GM12872 (cell line): Measurements from ENCODE around the gene GET3.

Experiments used
- TF ChIP-seq, protein P1 (sequence below): IDR thresholded peaks from 3 replicates; pipeline ENCODE4 v1.5.1; 2011; ENCODE audit warnings: low read depth, mild to moderate bottlenecking, low read length, moderate library complexity; ENCODE audit not compliant: insufficient read depth

GET3 gene

DNA sequence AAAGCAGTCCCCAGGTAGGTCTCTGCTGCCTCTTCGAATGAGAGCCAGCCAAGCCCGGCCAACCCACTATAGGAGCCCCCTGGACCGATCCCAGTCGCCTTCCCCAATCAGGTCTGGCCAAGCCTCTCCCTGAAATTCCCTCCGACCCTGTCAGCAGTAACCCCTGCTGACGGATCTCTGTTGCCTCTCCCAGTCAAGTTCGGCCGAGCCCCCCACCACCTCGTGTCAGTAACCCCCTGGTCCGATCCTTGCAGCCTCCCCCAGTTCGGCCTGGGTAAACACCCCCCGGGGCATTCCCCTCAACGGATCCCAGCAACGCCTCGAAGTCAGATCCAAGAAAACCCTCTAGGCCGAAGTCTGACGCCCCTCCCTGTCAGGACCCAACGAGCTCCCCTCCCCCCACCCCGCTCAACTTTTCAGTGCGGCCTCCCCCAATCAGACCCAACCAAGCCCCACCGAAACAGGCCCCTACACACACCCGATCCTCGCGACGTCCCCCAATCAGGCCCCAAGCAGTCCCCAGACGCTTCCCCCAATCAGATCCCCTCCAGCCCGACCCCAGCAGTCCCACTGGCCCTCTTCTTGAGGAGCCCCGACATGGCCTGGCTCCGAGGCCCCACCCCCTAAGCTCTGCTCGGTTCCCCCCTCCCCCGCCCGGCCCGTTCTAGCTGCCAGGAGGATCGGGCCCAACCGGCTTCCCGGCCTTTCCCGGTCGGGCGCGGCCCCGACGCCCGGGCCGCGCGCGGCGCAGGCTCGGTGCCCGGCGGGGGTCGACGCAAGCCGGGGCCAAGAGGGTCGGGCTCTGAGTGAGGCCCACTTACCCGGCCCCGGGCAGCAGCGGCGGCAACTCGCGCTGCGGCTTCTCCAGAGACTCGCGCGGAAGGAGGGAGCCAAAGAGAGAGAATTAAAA lies 15.4 kb upstream of the GET3 start:
- TF ChIP-seq, protein P1, sequence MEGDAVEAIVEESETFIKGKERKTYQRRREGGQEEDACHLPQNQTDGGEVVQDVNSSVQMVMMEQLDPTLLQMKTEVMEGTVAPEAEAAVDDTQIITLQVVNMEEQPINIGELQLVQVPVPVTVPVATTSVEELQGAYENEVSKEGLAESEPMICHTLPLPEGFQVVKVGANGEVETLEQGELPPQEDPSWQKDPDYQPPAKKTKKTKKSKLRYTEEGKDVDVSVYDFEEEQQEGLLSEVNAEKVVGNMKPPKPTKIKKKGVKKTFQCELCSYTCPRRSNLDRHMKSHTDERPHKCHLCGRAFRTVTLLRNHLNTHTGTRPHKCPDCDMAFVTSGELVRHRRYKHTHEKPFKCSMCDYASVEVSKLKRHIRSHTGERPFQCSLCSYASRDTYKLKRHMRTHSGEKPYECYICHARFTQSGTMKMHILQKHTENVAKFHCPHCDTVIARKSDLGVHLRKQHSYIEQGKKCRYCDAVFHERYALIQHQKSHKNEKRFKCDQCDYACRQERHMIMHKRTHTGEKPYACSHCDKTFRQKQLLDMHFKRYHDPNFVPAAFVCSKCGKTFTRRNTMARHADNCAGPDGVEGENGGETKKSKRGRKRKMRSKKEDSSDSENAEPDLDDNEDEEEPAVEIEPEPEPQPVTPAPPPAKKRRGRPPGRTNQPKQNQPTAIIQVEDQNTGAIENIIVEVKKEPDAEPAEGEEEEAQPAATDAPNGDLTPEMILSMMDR: no peak

DNA sequence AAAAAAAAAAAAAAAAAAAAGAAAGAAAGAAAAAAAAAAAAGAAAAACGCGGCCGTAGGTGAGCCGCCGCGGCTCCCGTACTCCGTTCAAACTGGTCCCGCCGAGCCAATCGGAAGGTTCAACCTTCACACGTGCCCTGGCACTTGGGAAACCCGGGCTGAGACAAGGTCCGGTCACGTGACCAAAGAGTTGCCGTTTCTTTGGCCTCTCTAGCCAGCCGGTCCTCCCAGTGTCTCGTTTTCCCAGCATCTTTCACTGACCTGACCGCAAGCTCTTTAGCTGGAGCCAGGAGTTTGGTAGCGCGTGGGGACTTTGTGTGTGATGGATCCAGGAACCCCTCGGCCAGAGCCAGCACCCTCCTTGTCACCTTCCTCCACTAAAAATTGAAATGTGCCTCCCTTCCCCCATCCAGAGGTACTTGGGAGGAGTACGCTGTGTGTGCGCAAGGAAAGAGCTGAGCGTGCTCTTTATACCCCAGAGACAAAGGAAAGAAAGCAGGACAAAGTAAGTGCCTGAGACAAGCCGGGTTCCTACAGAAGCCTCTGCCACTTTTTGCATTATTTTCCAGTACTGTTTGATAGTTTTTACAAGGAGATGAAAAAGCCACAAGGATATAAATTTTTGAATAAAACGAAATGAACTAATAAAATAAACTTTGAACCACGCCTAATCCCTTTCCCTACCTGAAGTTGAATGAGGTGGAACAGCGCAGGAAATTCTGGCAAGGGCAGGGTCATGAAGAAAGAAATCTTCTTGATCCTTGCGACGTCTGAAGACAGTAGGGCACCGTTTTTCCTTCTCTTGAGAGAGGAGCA lies 14.5 kb upstream of the GET3 start:
- TF ChIP-seq, protein P1: no peak

DNA sequence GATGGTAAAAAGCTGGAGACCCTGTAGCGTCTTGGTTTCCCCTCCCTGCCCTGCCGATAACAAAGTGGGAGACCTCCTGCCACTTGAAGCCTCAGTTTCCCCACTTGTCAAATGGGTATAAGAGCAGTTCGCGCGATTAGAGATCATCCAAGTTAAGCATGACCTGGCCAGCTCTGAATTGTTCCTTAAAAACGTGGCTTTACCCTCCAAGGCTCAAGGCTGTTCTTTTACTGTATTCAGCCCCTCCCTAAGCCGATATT lies 14.0 kb upstream of the GET3 start:
- TF ChIP-seq, protein P1: no peak

DNA sequence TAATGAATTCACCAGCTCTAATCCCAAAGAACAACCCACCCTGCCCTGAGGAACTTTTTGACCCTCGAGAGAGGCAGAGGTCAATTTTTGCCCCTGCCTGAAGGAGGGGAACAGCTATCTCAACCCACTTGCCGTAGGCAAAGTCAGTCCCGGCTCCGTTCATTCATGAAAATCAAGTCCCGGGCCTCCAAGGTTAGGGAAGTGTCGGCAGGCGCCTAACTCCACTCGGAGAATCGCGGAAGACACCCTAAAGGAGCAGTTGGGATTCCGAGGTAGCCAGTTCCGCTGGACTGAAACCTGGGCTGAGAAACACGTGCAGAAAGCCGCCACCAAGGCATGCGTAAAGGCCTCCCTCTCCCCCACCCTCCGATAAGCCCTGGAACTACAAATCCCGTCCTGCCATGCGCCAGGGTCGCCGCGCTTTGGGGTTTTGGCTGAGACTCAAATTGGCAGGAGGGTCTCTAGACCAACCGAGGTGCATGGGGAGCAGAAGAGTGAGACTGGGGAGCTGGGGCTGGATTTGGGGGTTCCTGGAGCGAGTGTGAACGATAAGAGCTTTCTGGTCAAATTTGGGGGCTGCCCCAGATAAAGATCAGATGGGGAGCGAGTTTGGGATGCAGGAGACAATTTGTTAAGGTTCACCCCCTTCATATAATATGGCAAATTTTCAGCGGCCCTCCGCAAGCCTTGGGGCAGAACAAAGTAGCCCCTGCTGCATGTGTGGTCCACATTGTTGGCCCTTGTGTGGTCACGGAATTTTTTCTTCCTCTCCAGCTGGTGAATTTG lies 13.5 kb upstream of the GET3 start, which contains the start of gene TNPO2:
TSS of gene TNPO2 (minus strand) at position 292 of the 786 bp plus-strand sequence. CDS start 2,955 bp downstream, outside the sequence.
- TF ChIP-seq, protein P1: no peak

DNA sequence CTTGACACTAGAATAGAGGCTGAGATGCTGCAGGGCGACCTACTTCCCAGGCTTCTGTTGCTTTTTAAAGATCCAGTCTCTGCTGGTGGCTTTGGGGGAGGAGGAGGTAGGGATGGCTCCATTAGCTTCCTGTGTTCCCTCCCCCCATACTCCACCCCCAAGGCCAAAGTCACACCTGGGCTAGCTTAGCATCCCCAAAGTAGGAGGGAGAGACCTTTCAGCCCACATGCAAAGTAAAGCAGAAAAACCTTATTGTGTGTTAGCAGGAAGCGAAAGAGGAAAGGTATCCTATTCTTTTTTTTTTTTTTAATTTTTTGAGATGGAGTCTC lies 10.3 kb upstream of the GET3 start:
- TF ChIP-seq, protein P1: no peak

DNA sequence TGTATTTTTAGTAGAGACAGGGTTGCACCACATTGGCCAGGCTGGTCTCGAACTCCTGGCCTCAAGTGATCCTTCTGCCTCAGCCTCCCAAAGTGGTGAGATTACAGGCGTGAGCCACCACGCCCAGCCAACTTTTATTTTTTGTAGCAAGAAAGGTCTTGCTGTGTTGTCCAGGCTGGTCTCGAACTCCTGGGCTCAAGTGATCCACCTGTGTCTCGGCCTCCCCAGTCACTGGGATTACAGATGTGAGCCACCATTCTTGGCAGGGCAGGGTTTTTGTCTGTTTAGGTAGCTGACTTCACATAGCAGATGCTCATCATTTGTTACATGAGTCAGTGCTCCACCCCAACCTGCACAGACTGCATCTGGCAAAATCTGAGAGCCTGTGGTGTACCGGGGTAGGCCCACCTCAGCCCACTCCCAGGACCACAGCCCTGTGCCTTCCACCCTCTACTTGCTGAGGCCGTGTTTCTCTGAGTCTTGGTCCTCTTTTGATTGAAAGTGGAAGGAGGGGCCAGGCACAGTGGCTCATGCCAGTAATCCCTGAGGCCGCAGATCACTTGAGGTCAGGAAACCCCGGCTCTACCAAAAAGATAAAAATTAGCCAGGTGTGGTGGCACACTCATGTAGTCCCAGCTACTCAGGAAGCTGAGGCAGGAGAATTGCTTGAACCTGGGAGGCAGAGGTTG lies 9.4 kb upstream of the GET3 start:
- TF ChIP-seq, protein P1: no peak

DNA sequence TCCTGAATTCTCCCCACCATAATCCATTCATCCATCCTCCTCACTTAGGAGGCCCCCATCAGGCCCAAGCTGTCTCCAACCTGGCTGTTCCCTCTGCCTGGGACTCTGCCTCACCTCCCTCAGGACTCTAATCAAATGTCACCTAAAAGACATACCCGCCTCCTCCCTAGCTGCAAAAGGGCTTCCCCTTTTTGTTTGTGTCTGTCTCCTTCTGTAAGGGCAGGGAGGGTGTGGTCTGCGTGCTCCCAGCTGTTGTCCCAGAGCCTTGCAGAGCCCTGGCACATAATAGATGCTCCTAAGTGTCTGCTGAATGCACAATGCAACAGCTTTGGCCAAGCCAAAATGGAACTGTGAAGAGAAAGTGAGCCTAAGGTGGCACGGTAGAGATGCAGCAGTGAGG lies 7.2 kb upstream of the GET3 start:
- TF ChIP-seq, protein P1: no peak
